Stimulated activated CD4-positive, alpha-beta T cell treated with anti-CD3 and anti-CD28 coated beads, Interleukin-12 subunit alpha, Interleukin-12 subunit beta, amount 100 ng/mL, for 24 hours (primary cell): ENCODE data around the gene TMEM255B.
"Not testable (repeated sequence)": the region's sequence is repeated elsewhere in the genome, so short reads cannot be mapped to it uniquely, and the experiment has no call there.

ENCODE experiments used
- DNase-seq, 2 experiments: peaks; one replicate each; pipeline ENCODE4 v3.0.0-alpha.2; 2020; ENCODE audit warnings: low read depth in 2 of 2

Gene TMEM255B

GRCh38 chr13:113817860-113818691 is 59.0 kb downstream of the TMEM255B start:
- DNase-seq = no peak

DNA sequence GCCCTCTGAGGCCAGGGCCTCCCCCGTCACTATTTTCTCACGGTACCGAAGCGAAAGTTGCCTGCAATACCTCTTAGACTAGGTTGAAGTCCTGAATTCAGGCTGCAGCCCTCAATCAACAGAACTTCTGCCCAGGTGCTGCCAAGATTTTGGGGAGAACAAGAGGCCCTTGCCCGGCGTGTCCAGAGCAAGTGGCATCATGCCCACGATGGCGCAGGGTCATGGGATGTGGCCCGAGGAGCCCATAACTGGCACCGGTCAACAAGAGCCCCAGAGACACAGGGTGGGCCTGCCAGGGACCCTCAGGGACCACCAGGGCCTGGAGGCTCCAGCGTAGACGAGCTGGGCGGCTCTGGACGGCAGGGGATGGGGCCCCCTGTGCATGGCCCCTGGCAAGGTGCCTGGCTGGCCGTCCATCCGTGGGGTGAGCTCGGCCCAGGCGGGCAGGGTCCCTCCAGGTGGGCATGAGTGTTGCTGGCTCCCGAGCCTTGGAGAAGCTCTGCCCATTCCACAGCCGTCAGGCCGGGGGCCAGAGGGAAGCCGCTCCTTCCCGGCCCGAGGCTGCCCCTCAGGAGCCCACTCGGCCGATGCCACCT is 59.8 kb downstream of the TMEM255B start:
- DNase-seq = no peak

DNA sequence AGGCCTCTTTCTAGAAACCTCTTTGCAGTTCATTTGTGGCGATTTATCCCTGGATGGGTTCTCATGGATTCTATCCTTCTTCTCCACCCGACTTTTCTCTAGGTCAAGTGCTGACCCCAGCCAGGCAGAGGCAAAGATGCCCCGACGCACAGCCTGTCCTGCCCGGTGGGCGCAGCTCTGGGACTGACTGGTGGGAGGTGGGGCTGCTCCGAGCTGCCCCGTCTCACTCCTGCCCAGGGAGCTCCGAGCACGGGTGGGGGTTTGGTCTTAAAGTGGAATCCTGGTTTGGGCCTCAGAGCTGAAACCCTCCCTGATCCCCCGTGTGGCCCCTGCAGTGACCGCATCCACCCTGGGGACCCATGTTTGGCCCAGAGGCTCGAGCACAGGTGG is 60.3 kb downstream of the TMEM255B start:
- no peak for DNase-seq

DNA sequence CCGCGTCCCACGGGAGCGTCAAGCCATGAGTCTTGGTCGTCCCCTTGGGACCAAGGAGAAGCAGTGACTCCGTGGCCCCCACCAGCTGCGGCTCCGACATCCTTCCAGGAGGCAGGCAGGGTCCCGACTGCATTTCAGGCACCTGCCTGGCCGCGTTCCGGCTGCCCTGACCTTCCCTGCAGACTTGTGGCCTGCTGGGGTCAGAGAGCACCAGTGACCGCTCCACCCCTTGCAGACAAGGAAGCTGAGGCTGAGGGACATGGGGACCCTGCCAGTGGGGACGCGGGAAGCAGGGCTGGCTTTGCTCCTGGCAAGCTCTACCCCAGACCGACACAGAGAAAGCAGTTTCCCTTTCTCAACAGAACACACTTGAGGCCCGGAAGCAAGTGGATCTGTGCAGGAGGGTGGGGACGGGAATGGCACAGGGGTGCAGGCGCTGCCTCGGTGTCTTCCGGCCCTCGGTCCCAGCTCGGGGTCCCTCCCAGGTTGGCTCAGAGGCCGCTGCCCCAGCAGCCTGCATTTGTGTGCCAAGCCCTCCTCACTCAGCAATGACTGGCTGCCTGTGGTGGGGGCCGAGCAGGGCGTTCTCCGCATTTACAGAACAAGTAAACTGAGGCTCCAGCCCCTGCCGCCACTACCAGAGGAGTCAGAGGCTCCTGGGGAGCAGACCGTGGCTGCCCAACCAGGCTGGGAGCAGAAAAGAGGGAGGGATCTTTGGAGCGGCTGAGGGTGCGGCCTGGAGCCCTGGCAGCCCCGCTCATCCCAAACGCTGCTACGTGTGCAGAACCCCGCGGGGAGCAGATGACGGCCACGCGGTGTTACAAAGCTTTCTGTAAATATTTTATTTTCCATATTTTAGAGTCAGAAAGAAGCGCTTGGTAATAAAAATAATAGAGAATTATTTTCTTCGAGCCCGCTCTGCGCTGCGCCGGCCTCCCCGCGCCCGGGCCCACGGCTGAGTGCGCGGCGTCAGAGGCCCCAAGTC is 61.0 kb downstream of the TMEM255B start:
- no peak for DNase-seq

- DNase-seq = no peak
Measured at GRCh38 chr13:113820813-113821651, 62.0 kb downstream of the TMEM255B start.

GRCh38 chr13:113821847-113822246 is 62.8 kb downstream of the TMEM255B start:
- DNase-seq = no peak

GRCh38 chr13:113822266-113822665 is 63.2 kb downstream of the TMEM255B start:
- DNase-seq = no peak

DNA sequence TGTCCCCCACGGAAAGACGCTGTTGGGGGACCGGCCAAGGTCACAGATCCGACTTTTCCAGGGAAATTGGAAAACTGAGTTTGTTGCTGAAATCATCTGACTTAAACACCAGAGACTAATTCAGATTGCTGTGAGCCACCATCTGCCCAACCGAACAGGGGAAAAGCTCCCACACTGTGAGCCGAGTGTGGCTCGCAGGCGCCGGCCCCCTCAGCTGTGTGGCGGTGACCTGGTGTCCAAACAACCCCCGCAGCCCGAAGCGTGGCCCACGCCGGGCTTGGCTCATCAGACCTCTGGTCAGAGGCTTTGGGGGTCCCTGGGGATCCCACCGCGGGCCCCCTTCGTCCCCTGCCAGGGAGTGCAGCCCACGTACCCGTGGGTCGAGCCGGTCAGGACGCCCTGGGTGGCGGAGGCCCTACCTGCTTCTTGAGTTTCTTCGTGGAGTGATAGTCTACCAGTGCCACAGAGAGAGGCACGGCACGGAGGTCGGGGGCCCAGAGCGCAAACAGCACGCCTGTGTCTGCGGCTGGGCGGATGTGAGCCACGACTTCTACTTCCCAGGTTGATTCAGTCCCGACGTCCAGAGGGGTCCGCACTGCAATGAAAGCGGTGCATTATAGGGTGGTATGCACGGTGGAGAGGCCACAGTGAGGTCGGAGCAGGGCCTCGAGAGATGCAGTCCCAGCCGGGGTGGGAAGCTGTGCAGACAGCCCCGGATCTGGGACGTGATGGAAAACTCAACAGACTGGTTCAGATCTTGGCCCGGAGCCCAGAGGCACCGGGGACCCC is 64.1 kb downstream of the TMEM255B start:
- no peak for DNase-seq

GRCh38 chr13:113823771-113824170 is 64.7 kb downstream of the TMEM255B start:
- DNase-seq = no peak

DNA sequence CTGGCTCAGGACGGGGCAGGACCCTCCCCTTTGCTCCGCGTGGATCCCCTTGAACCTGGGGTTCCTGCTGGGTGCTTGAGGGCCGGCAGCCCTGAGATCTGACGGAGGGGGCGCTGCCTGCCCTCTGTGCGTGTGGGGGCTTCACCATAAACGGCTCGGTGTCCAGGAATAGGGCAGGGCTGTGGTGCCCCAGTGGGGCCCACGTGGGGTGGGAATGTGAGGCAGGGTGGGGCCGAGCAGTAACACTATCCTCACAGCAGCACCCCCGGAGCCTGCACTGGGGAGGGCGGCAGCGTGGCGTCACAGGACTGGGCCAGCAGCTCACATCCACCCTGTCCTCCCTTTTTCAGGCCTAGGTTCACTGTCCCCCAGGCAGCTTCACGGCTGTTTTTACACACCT is 66.8 kb downstream of the TMEM255B start:
- DNase-seq = no peak

- DNase-seq = not testable (repeated sequence)
Measured at GRCh38 chr13:113826446-113826845, 67.4 kb downstream of the TMEM255B start.

DNA sequence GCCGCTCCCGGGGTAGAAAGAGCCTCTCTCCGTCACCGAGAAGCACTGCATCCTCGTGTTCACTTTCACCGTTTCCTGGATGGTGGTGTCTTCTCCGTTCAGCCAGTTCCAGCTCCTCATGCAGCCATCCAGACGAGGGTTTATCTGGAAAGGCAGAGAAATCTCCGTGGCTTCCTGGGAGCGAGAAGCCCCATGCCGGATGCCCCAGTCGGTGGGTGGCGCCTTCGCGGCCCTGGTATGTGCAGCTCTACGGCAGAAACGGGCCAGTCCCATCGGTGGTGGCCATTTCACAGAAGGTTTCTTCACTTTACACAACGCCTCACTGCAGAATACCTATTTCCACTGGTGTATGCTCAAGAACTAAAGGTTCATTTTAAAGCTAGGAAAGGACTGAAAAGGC is 68.0 kb downstream of the TMEM255B start:
- no peak for DNase-seq

DNA sequence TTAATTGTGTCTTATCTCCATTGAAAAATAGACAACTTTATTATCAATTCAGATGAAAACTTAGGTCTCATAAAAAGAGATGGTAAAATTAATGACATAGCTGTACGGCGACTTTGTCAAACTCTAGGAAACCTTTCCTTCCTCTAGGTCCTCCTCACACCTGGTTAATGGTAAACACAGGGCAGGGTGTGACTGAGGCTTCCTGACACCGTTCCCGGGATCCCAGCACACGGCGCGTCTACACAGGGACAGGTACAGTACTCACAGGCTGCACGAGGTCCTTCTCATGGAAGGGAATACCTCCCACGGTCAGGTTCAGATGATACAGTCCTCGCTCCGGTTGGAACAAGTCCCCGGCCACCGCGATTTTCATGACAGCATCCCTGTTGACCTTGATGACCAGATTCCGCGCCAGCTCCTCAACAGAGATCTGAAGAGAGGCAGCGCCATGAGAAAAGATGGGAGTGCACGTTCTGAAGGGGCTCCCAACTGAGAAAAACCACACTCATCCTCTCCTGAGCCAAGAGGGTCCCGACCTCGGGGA is 69.3 kb downstream of the TMEM255B start:
- no peak for DNase-seq

DNA sequence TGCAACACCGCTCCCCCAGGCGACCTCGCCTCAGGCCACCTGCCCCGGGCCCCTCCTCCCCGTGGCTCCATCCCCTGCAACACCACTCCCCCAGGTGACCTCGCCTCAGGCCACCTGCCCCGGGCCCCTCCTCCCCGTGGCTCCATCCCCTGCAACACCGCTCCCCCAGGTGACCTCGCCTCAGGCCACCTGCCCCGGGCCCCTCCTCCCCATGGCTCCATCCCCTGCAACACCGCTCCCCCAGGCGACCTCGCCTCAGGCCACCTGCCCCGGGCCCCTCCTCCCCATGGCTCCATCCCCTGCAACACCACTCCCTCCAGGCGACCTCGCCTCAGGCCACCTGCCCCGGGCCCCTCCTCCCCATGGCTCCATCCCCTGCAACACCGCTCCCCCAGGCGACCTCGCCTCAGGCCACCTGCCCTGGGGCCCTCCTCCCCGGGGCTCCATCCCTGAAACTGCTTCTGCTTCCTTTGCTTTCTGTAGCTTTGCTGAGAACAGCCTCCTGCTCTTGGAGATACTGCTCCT is 71.5 kb downstream of the TMEM255B start:
- DNase-seq = not testable (repeated sequence)

DNA sequence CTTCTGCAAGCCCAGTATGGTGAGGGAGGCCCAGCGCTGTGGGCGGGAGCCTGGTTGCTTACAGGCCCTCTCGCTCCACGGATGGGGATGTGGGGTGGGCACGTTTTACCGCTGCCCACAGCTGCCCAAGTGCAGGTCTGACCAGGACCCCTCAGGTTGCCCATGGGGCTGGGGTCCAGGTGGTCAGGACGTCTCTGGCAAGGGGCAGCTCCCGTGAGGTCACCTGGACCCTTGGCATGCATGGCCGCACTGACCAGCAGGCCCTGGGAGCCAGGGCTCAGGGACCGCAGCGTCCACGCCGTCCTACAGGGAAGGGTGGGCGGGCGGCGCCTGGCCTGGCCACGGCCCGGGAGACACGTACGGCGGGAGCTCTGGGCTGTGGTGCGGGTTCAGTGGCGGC is 72.0 kb downstream of the TMEM255B start:
- no peak for DNase-seq

DNA sequence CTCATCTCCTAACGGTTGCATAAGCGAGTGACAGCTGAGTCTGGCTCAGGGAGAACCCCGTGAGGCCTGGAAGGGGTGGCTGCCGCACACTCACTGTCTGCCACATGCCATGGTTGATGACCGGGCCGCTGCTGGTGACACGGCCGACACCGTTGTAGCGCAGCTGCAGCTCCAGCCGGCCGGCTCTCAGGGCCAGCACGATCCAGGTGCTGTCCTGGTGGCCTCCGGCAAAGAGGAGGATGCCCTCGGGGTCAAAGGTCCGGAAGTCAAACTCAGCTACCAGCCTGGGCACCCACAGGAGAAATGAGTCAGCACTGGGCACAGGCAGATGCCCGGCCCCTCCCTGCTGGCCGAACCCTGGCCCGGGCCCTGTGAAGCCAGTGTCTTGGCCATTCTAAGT is 73.2 kb downstream of the TMEM255B start:
- no peak for DNase-seq

GRCh38 chr13:113832631-113833030 is 73.6 kb downstream of the TMEM255B start:
- no peak for DNase-seq

DNA sequence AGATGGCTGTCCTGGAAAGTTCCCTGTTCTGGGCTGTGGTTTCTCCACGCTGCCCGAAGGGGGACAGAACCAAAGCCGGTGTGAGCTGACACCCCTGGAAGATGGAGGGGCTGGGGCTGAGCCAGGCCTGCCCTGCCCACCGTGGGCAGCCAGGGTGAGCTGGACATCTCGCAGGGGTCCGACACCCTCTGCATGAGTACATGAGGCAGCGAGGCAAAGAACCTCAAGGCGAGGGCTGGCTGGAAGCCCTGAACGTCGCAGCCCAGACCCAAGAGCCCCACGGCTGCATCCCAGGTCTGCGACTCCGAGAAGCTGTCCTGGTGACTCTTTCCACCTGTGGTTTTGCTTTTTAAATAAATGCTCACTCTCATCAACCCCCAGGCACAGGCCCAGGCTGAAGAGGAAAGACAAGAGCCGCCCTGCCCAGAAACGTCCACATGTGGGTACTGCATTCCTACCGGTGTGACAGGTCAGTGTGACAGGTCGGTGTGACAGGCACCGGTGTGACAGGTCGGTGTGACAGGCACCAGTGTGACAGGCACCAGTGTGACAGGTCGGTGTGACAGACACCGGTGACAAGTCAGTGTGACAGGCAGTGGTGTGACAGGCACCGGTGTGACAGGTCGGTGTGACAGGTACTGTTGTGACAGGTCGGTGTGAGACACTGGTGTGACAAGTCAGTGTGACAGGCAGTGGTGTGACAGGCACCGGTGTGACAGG is 74.2 kb downstream of the TMEM255B start:
- DNase-seq = no peak

- not testable (repeated sequence) for DNase-seq
Measured at GRCh38 chr13:113834006-113834405, 75.0 kb downstream of the TMEM255B start.
